CD4-positive, alpha-beta T cell treated with Interleukin-17A for 4 hours (primary cell): ENCODE measurements around the gene CSAG2.
"Not testable (repeated sequence)": the region's sequence is repeated elsewhere in the genome, so short reads cannot be mapped to it uniquely, and the experiment has no call there.

Source experiments
- DNase-seq: peaks from one replicate; pipeline ENCODE4 v3.0.0-alpha.2; 2020; ENCODE audit warnings: mixed read lengths

CSAG2 gene

GRCh38 chrX:152709173-152709572, at the start of gene CSAG2:
TSS of gene CSAG2 (minus strand) at chrX:152709273. CDS start at chrX:152709112, 161 bp downstream.
- not testable (repeated sequence) for DNase-seq

- not testable (repeated sequence) for DNase-seq
Observed at GRCh38 chrX:152754871-152755270, 45.8 kb upstream of the CSAG2 start.

- DNase-seq = not testable (repeated sequence)
Observed at GRCh38 chrX:152753686-152754650, 44.9 kb upstream of the CSAG2 start, which contains the start of gene MAGEA2. TSS of gene MAGEA2 (minus strand) at chrX:152753842. CDS start at chrX:152751363, 2,479 bp downstream.

GRCh38 chrX:152738560-152738959, 29.5 kb upstream of the CSAG2 start:
- no peak for DNase-seq

GRCh38 chrX:152736528-152736927, 27.5 kb upstream of the CSAG2 start:
- not testable (repeated sequence) for DNase-seq

- no peak for DNase-seq
Observed at GRCh38 chrX:152735860-152736511, 26.9 kb upstream of the CSAG2 start.

- DNase-seq = no peak
Observed at GRCh38 chrX:152735101-152735500, 26.0 kb upstream of the CSAG2 start.

GRCh38 chrX:152734143-152734858, 25.2 kb upstream of the CSAG2 start:
- DNase-seq = not testable (repeated sequence)

GRCh38 chrX:152733261-152733975, 24.3 kb upstream of the CSAG2 start, which contains the start of the genes CSAG1 and MAGEA12:
TSS of gene CSAG1 (minus strand) at chrX:152733721. CDS start at chrX:152732460, 1,261 bp downstream.
TSS of gene MAGEA12 (plus strand) at chrX:152733757. CDS start at chrX:152736162, 2,405 bp downstream.
- no peak for DNase-seq

- no peak for DNase-seq
Observed at GRCh38 chrX:152725409-152725808, 16.3 kb upstream of the CSAG2 start.

- DNase-seq = not testable (repeated sequence)
Observed at GRCh38 chrX:152713815-152714787, 5.0 kb upstream of the CSAG2 start, which contains the start of gene MAGEA2B. TSS of gene MAGEA2B (plus strand) at chrX:152714628. CDS start at chrX:152717107, 2,479 bp downstream.

GRCh38 chrX:152713195-152713594, 4.1 kb upstream of the CSAG2 start:
- not testable (repeated sequence) for DNase-seq

- not testable (repeated sequence) for DNase-seq
Observed at GRCh38 chrX:152706500-152706899, 2.6 kb downstream of the CSAG2 start.

- DNase-seq = not testable (repeated sequence)
Observed at GRCh38 chrX:152700390-152700789, 8.7 kb downstream of the CSAG2 start.

- not testable (repeated sequence) for DNase-seq
Observed at GRCh38 chrX:152697952-152698931, 10.8 kb downstream of the CSAG2 start, which contains the start of gene MAGEA3. TSS of gene MAGEA3 (plus strand) at chrX:152698794. CDS start at chrX:152700833, 2,039 bp downstream.

- DNase-seq = not testable (repeated sequence)
Observed at GRCh38 chrX:152681012-152681411, 28.1 kb downstream of the CSAG2 start.

GRCh38 chrX:152674652-152675051, 34.4 kb downstream of the CSAG2 start:
- not testable (repeated sequence) for DNase-seq

- DNase-seq = no peak
Observed at GRCh38 chrX:152674135-152674534, 34.9 kb downstream of the CSAG2 start.

- no peak for DNase-seq
Observed at GRCh38 chrX:152663086-152663485, 46.0 kb downstream of the CSAG2 start.
